Measurements from ENCODE around the gene OR2A25. TPM values are rescaled to one million over a fixed set of nuclear protein-coding genes. Genes with fewer than 3 reads are reported as not detected.

OR2A25 gene
- total and polyA plus RNA-seq, 10 of the 15 experiments (the other 5 are each of a cell fraction or from before 2014, with no cell fraction given): not detected

GRCh38 chr7:144110272-144110671 lies 40.7 kb downstream of the OR2A25 start:
- Histone ChIP-seq H2AFZ (ENCODE audit: control insufficient read depth, low read depth, low read length) (no peak overlapping the region), H3K36me3 (ENCODE audit: control insufficient read depth in 2 of 2, insufficient read depth in 2 of 2, low read length in 1 of 2) (no peaks in the 10 kb centered on the region), H3K27me3 (replicated peaks in 1 of 2; ENCODE audit: control insufficient read depth in 2 of 2, insufficient read depth in 2 of 2, low read length in 1 of 2) (no peaks in the 10 kb centered on the region), H3K9ac (ENCODE audit: control insufficient read depth, insufficient read depth, low read length) (no peak overlapping the region), H3K9me3 (replicated peaks; ENCODE audit: control insufficient read depth, insufficient read depth, low read length) (no peaks in the 10 kb centered on the region), H3K79me2 (ENCODE audit: control insufficient read depth, insufficient read depth, low read length) (no peaks in the 10 kb centered on the region), H3K4me1 (ENCODE audit: control insufficient read depth, insufficient read depth, low read length) (no peaks in the 10 kb centered on the region), H3K4me2 (ENCODE audit: control insufficient read depth, insufficient read depth) (no peak overlapping the region), H3K4me3 (no peak overlapping the region), H4K20me1 (ENCODE audit: control insufficient read depth, insufficient read depth) (no peaks in the 10 kb centered on the region), H3K27ac (ENCODE audit: control insufficient read depth, insufficient read depth) (no peak overlapping the region)
- FAIRE-seq: no peak
- POLR2A ChIA-PET: no interaction called here
- CTCF ChIA-PET: no interaction called here
- WGBS (ENCODE audit: insufficient coverage, insufficient replicate concordance, low lambda C conversion rate, missing lambda C conversion rate): 15% methylated on average over 5 of the region's 5 CpGs
- SMC1A ChIA-PET (ENCODE audit: uncharacterized antibody, unreplicated experiment): no interaction called here
- in situ Hi-C loops (cut with MboI): no loop called here
- intact Hi-C loops (cut with micrococcal nuclease; ENCODE audit: unreplicated experiment): no loop called here
- DNase-seq (ENCODE audit: low read depth, low spot score): no peak
- BruUV-seq (replicated peaks): no TSS peak
- no peak for ATAC-seq
- RAD21 ChIA-PET (ENCODE audit: unreplicated experiment): no interaction called here
- TF ChIP-seq RELA (IDR thresholded peaks at IDR 0.05; ENCODE audit: borderline replicate concordance, partially characterized antibody) (no peak), RUNX3 (IDR thresholded peaks at IDR 0.05; ENCODE audit: low read length) (no peak), ZBTB11 (CRISPR knock-in tag; IDR thresholded peaks at IDR 0.05) (no peak), RAD21 (IDR thresholded peaks at IDR 0.05; ENCODE audit: insufficient read depth, low read depth, low read length) (no peak), ELK1 (IDR thresholded peaks at IDR 0.05; ENCODE audit: low read depth, low read length) (no peak), CBX3 (IDR thresholded peaks at IDR 0.05; ENCODE audit: borderline replicate concordance, low read depth) (no peak), MAX (IDR thresholded peaks at IDR 0.05; ENCODE audit: low read depth, low read length) (no peak), TARDBP (IDR thresholded peaks at IDR 0.05; ENCODE audit: borderline replicate concordance) (no peak), ZNF207 (IDR thresholded peaks at IDR 0.05; ENCODE audit: borderline replicate concordance) (no peak), WRNIP1 (IDR thresholded peaks at IDR 0.05; ENCODE audit: borderline replicate concordance, low read depth, low read length) (no peak), RFX5 (IDR thresholded peaks at IDR 0.05; ENCODE audit: low read depth, low read length) (no peak), POLR2AphosphoS5 (IDR thresholded peaks at IDR 0.05; ENCODE audit: low read length) (no peak)

Data from GM12878 (cell line).